Heart right ventricle (tissue), 16 donors: ENCODE data around the gene RIPK4. TPM values are rescaled to one million over a fixed set of nuclear protein-coding genes. Genes with fewer than 3 reads are reported as not detected.

ENCODE experiments used
- ATAC-seq, 8 donors: fragments of 200-7000 bp; cut with Tn5 transposase; one replicate each; pipeline ENCODE4 v1.9.1; 2020; ENCODE audit warnings: mild to moderate bottlenecking in 8 of 8, moderate library complexity in 8 of 8, moderate number of reproducible peaks in 1 of 8
- DNase-seq, 2 donors: peaks; one replicate each; pipeline ENCODE4 v3.0.0-alpha.2; 2020
- H3K27ac ChIP-seq, 10 donors: fragments of 200-600 bp; sonication (generic) in 2 of 10; one replicate each; pipeline versions ENCODE4 v1.5.0 to v1.8.0; 2020 to 2022; ENCODE audit warnings: mild to moderate bottlenecking in 3 of 10
- H3K27me3 ChIP-seq, 7 donors: fragments of 200-600 bp; one replicate each; pipeline ENCODE4 v1.8.0; 2021 to 2022; ENCODE audit warnings: mild to moderate bottlenecking in 2 of 7
- H3K36me3 ChIP-seq, 9 donors: fragments of 200-600 bp; sonication (generic) in 1 of 9; one replicate each; pipeline versions ENCODE4 v1.5.0 to v1.8.0; 2020 to 2022; ENCODE audit warnings: mild to moderate bottlenecking in 2 of 9
- H3K4me1 ChIP-seq, 9 donors: fragments of 200-600 bp; sonication (generic) in 1 of 9; one replicate each; pipeline versions ENCODE4 v1.5.0 to v1.8.0; 2020 to 2022; ENCODE audit warnings: mild to moderate bottlenecking in 4 of 9
- H3K4me3 ChIP-seq, 10 donors: fragments of 200-600 bp; sonication (generic) in 2 of 10; one replicate each; pipeline versions ENCODE4 v1.5.0 to v1.8.0; 2020 to 2022; ENCODE audit warnings: mild to moderate bottlenecking in 7 of 10, moderate library complexity in 2 of 10
- H3K9me3 ChIP-seq, 11 donors: fragments of 200-600 bp in 10 of 11; sonication (generic) in 2 of 11; one replicate each; pipeline versions ENCODE4 v1.5.0 to v1.8.0; 2013 to 2022; ENCODE audit warnings: mild to moderate bottlenecking in 2 of 11, control low read depth in 1 of 11, moderate library complexity in 1 of 11
- CTCF ChIP-seq, 9 donors: fragments of 200-600 bp; sonication (generic) in 2 of 9; IDR thresholded peaks; one replicate each; pipeline versions ENCODE4 v1.5.0 to v1.8.0; 2021 to 2022; ENCODE audit warnings: antibody characterized with exemption in 9 of 9, mild to moderate bottlenecking in 5 of 9, moderate library complexity in 1 of 9
- WGBS, 2 donors: extraction: QIAGEN DNeasy Blood & Tissue Kit; methylation state at CpG; one replicate each; pipeline ENCODE4 v1.1.7; 2013; ENCODE audit warnings: inconsistent platforms in 1 of 2; 5-methylcytosine and 5-hydroxymethylcytosine counted together
- intact Hi-C, 10 donors: fragments of 100-400 bp; cut with DNase I; formaldehyde crosslinking; loops; one replicate each; pipeline versions ENCODE4 v1.11.1 to v1.14.2; 2022
- microRNA-seq, 2 donors: library from miRNA; unstranded; fragments of <30 nt; microRNA quantifications; one replicate each; pipeline ENCODE4 v1.2.0, GENCODE V29; 2021
- polyA plus RNA-seq, 2 donors: library from polyadenylated mRNA; stranded (reverse); fragments of 200-250 nt; gene quantifications; one replicate each; pipeline ENCODE4 v1.2.3, GENCODE V29; 2013
- total RNA-seq, 10 donors: library from RNA; stranded (reverse); fragmentation: NEBNext Ultra II Directional in 3 of 10; extraction: Animal tissue kit (Norgen Biotek cat#: 25700) in 3 of 10; gene quantifications; one replicate each; pipeline versions ENCODE4 v1.2.1 to v1.2.4, GENCODE V29; 2021 to 2023
- donor health status: Arrhythmogenic right ventricular cardiomyopathy.
- donor health status: ischemic (EF 13 %, LVEDD 7.1; RV severe dilation, severe dysfunction).
- donor health status: healthy with polysubstance abuse.
- donor health status: DM: no; HTN: yes; CAD: no.
- donor health status: DM: no; HTN: no; CAD: no.
- donor health status: ischemic (EF 25% LVEDD 6.9; RV normal size, moderate dysfunction).
- donor health status: ischemic (EF 25% LVEDD 5.7; RV mildly dilated, moderate dysfunction).
- donor health status: healthy.
- donor health status: DM: yes; HTN: yes; CAD: no.
- donor health status: Ischemic cardiomyopathy.
- donor health status: ischemic (EF 35%, LVEDD 5.7; RV mildly dilated, moderate dysfunction).
- donor health status: nonischemic (EF 11% LVEDD 7.7; RV severe dilation, severe dysfunction).
- donor health status: DM: yes; HTN: yes; CAD: no.
- donor health status: PGD.
- donor health status: ischemic (EF 29% LVEDD 5.4; RV normal size, mild dysfunction).
- donor health status: nonischemic (EF 23%, LVEDD 6.1; RV moderate dilation, normal function).

Gene RIPK4
- total and polyA plus RNA-seq, 12 donors = 0.04 to 0.15 (median 0.07) TPM; not detected in 5

- peaks cover 0 to 8% (median 0%) of the 10 kb centered on the region in 9 donors for H3K4me1 ChIP-seq
- no peak for TF ChIP-seq CTCF (IDR thresholded peaks at IDR 0.05)
- intact Hi-C loops = no loop called here
- H3K36me3 ChIP-seq = no peaks in the 10 kb centered on the region
- H3K9me3 ChIP-seq = peaks cover 0 to 3% (median 0%) of the 10 kb centered on the region in 11 donors
- DNase-seq = no peak
- H3K4me3 ChIP-seq = no peak overlapping the region
- H3K27ac ChIP-seq = no peak overlapping the region
- WGBS, 2 donors = 74 to 77% methylated on average over 10 of the region's 10 CpGs
- no peak for ATAC-seq
- H3K27me3 ChIP-seq = peaks cover 0 to 24% (median 12%) of the 10 kb centered on the region in 7 donors
Observed at GRCh38 chr21:41692185-41692565, 74.7 kb downstream of the RIPK4 start.

- no peak for ATAC-seq
- no peak overlapping the region for H3K27ac ChIP-seq
- no peak for DNase-seq
- TF ChIP-seq CTCF (IDR thresholded peaks at IDR 0.05) = no peak
- peaks cover 0 to 25% (median 9%) of the 10 kb centered on the region in 7 donors for H3K27me3 ChIP-seq
- WGBS, 2 donors = 59 to 63% methylated on average over 12 of the region's 12 CpGs
- peaks cover 0 to 8% (median 0%) of the 10 kb centered on the region in 9 donors for H3K4me1 ChIP-seq
- intact Hi-C loops = no loop called here
- H3K9me3 ChIP-seq = peaks cover 0 to 3% (median 0%) of the 10 kb centered on the region in 11 donors
- H3K36me3 ChIP-seq = no peaks in the 10 kb centered on the region
- no peak overlapping the region for H3K4me3 ChIP-seq
Observed at GRCh38 chr21:41691205-41692184, 75.4 kb downstream of the RIPK4 start.

Small RNAs within 50 kb of the gene (microRNA-seq; reads per million reads assigned to microRNA genes)
- 0 reads per million in 2 donors for gene MIR6814

Other genes starting within 250 kb of the RIPK4 start
- gene PRDM15, start 112.3 kb upstream of the RIPK4 start, total RNA-seq = 1 to 10 TPM; 2.0 to 5.8 (median 3.2) TPM
- 1 to 10 TPM; 1.0 to 4.1 TPM for gene PRDM15, start 112.3 kb upstream of the RIPK4 start, polyA plus RNA-seq
- 10 to 100 TPM in 1 of 10 donors, 1 to 10 TPM in 9; 4.5 to 11.1 (median 6.9) TPM for gene C2CD2, start 187.0 kb upstream of the RIPK4 start, total RNA-seq
- 1 to 10 TPM; 5.2 to 6.1 TPM for gene C2CD2, start 187.0 kb upstream of the RIPK4 start, polyA plus RNA-seq
- gene ZBTB21, start 243.3 kb upstream of the RIPK4 start, total RNA-seq = 10 to 100 TPM in 2 of 10 donors, 1 to 10 TPM in 8; 3.8 to 15.2 (median 6.6) TPM
- 1 to 10 TPM; 1.3 to 1.9 TPM for gene ZBTB21, start 243.3 kb upstream of the RIPK4 start, polyA plus RNA-seq